Left cardiac atrium (tissue), 4 donors: ENCODE data around the gene OXTR. TPM values are rescaled to one million over a fixed set of nuclear protein-coding genes. Genes with fewer than 3 reads are reported as not detected.

ENCODE experiments used
- ATAC-seq, 2 donors: fragments of 200-7000 bp; cut with Tn5 transposase; one replicate each; pipeline ENCODE4 v1.9.1; 2020; ENCODE audit warnings: mild to moderate bottlenecking in 2 of 2, moderate library complexity in 2 of 2
- DNase-seq: peaks from one replicate; pipeline ENCODE4 v3.0.0-alpha.2; 2020
- intact Hi-C, 2 donors: fragments of 100-400 bp; cut with DNase I; formaldehyde crosslinking; loops; one replicate each; pipeline versions ENCODE4 v1.14.1 to v1.15.1; 2022 to 2023
- total RNA-seq, 2 donors: library from RNA; stranded (reverse); fragmentation: NEBNext Ultra II Directional; extraction: Animal tissue kit (Norgen Biotek cat#: 25700); gene quantifications; one replicate each; pipeline ENCODE4 v1.2.1, GENCODE V29; 2021
- donor health status: DM: no; HTN: yes; CAD: no.
- donor health status: DM: no; HTN: yes; CAD: no; lungs with severe emphysema.
- donor health status: DM: yes; HTN: yes; CAD: no.
- donor health status: Dilated cardiomyopathy.

Gene OXTR
- total RNA-seq, 2 donors from 2014 or later = 0.47 to 0.59 TPM

DNA sequence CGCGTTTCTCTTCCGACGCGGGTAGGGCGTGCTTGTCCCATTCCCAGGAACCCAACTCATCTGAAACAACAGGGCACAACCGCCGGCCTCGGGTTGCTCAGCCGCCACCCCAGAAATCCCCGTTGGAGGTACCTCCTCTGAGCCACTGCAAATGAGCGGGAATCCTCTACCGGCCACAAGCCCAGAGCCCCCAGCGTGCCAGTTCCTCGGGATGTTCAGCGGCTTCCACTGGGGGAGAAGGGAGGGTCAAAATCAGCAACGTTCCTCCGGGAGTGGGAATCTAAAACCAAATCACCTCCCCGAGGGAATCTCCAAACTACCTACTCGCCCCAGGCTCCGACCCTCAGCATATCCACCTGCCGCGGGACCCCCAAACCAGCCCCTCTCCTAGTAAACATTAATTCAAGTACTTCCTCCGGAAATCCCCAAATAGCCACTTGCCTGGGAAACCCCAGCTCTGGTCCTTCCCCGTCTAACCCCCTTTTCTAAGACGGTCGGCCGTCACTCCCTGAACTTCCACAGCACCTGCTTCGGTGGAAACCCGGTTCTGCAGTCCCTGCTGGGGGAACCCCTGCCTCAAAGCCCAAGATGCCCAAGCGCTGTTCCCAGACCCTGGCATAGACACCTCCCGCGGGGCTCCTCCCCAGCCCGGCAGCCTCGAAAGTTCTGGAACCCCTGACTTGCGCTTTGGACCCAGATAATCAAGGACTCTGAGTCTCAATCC, 887 bp downstream of the OXTR start:
- intact Hi-C loops = no loop called here
- no peak for ATAC-seq
- no peak for DNase-seq

GRCh38 chr3:8767667-8768363, 1.6 kb downstream of the OXTR start:
- ATAC-seq (peak in 1 of 2 donors; percentile 43), DNase-seq (no peak)
- intact Hi-C loops = no loop called here

DNA sequence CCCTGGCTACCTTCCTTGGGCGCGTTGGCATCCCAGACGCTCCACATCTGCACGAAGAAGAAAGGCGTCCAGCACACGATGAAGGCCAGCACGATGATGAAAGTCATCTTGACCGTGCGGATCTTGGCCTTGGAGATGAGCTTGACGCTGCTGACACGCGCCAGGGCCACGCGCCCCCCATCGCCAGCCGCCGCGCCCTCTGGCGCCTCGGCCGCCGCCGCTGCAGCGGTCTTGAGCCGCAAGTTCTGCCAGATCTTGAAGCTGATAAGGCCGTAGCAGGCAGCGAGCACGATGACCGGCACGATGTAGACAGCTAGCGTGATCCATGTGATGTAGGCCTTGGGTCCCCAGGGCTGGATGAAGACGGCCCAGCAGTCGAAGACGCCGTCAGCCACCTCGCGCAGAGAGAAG, 2.2 kb downstream of the OXTR start:
- intact Hi-C loops = no loop called here
- ATAC-seq = no peak
- no peak for DNase-seq

DNA sequence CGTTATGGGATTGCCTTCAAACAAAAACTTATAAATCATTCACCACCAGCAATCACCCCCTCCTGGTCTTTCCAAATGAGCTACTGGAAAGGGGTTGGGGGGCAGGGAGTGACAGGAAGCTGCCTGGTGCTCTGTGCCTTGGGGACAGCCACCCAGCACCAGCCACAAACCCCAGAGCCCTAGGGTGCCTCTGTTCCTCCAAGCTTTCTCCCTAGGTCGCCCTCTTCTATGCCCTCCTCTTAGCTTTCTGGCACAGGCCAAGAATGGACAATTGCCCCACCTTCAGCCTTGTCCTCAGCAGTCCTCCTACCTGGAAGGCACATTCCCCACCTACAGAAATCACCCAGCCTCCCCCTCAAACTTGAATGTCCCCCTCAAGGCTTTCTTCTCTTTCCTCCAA, 3.3 kb downstream of the OXTR start:
- ATAC-seq (no peak), DNase-seq (no peak)
- intact Hi-C loops = no loop called here

GRCh38 chr3:8765528-8765927, 3.9 kb downstream of the OXTR start:
- intact Hi-C loops = no loop called here
- DNase-seq (no peak), ATAC-seq (no peak)

- ATAC-seq = no peak
- intact Hi-C loops = no loop called here
- DNase-seq = no peak
These were observed 4.9 kb downstream of the OXTR start for GRCh38 chr3:8764528-8764927.

GRCh38 chr3:8762607-8763377, 6.6 kb downstream of the OXTR start:
- intact Hi-C loops = no loop called here
- ATAC-seq (peak in 1 of 2 donors; percentile 10), DNase-seq (no peak)

DNA sequence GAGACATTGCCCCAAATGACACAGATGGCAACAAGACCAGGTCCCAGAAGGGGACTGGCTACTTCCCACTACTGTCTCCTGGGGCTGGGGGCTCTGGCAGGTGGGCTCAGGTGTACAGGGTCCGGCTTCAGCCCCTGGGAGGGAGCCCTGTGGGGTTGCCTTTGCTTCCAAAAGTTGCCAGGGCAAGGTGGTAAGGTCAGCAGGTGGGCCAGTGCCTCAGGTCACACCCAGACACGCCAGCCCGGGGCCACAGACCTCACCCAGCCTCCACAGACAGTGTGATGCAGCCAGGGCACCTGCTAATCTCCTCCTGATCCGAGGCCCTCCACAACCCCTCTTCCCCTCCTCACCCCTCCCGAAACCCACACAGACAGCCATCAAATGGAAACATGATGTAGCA, 7.5 kb downstream of the OXTR start:
- intact Hi-C loops = no loop called here
- no peak for ATAC-seq
- DNase-seq = no peak

- DNase-seq (no peak), ATAC-seq (no peak)
- intact Hi-C loops = no loop called here
These were observed 8.9 kb downstream of the OXTR start for GRCh38 chr3:8760506-8760905.

- intact Hi-C loops = no loop called here
- ATAC-seq = no peak
- no peak for DNase-seq
These were observed 9.3 kb downstream of the OXTR start for GRCh38 chr3:8760091-8760490.

DNA sequence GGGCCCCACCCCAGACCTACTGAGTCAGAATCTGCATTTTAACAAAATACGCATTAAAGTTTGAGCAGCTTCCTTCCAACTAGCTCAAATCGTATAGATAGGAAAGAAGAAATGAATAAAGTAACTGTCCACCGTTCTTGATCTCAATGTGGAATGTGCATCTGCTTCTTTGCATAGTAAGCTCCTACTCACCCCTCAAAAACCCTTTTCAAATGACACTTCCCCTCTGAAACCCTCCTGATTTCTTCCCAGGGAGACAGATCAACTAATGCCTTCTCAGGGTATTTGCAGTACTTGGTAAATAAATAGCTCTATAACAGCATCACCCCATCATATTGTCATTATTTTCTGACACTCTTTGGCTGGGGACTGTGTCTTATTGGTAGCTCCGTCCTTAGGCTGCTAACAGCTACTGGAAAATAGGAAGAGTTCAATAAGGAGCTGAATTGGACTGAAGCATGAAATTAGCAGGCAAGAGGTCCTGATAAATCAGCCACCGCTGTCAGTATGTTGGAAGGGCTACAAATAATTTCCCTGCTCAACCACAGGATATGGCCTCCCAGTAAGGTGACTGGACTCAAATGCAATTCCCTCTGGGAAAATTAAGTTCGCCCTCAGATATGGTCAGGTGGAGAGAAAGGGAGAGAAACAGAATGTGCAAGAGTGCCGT, 10.2 kb downstream of the OXTR start:
- intact Hi-C loops = no loop called here
- ATAC-seq = no peak
- no peak for DNase-seq

GRCh38 chr3:8757551-8758518, 11.6 kb downstream of the OXTR start:
- intact Hi-C loops = no loop called here
- ATAC-seq = no peak
- DNase-seq = no peak

DNA sequence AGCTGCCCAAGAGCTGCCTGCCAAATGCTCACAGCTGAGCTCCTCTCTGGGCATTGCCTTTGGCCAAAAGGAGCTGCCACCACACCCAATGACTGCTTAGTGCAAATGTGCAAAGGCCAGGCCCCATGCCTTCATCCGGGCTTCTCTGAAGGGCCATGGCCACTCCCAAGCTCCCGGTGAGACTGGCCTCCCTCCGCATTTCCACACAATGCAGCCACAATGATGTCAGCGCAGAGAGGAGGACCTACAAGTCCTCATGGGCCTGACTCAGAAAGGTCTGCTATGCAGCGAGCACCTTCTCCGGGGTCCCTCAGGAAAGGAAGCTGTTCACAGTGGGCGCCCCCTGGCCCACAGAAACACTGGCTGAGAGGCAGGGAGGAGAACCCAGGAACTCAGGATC, 12.7 kb downstream of the OXTR start:
- ATAC-seq = no peak
- intact Hi-C loops = no loop called here
- no peak for DNase-seq

GRCh38 chr3:8755564-8756237, 13.7 kb downstream of the OXTR start:
- intact Hi-C loops = no loop called here
- peak in 1 of 2 donors; percentile 8 for ATAC-seq

DNA sequence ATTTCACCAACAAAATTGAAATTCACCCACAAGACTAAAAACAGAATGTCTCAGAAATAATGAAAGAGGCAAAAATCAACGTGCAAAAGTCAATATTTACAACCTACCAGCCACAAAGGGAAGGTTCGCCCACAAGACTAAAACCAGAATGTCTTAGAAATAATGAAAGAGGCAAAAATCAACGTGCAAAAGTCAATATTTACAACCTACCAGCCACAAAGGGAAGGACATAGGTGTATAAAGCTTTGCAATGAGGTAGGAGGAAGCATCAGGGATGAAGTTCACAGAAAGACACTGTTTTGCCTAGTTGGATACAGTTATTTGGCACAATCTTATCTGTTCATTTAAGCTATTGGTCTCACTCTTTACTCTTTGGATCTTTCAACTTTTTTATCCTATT, 14.3 kb downstream of the OXTR start:
- intact Hi-C loops = no loop called here
- no peak for DNase-seq

More at GRCh38 chr3:8755564-8756237, 13.7 kb downstream of the OXTR start:
- DNase-seq = no peak

DNA sequence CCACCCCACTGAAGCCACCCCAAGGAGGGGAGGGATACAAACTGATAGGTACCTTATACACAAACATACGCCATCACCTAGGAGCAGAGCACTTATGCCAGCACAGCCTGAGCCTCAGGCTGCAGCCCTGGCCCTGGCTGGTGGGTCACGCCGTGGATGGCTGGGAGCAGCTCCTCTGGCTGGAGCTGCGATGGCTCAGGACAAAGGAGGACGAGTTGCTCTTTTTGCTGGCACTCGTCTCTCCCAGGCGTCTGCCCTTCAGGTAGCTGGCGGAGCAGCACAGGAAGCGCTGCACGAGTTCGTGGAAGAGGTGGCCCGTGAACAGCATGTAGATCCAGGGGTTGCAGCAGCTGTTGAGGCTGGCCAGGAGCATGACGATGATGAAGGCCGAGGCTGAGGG, 16.6 kb downstream of the OXTR start:
- no peak for ATAC-seq
- intact Hi-C loops = no loop called here
- no peak for DNase-seq

More for the DNA sequence above, 14.3 kb downstream of the OXTR start:
- no peak for ATAC-seq

DNA sequence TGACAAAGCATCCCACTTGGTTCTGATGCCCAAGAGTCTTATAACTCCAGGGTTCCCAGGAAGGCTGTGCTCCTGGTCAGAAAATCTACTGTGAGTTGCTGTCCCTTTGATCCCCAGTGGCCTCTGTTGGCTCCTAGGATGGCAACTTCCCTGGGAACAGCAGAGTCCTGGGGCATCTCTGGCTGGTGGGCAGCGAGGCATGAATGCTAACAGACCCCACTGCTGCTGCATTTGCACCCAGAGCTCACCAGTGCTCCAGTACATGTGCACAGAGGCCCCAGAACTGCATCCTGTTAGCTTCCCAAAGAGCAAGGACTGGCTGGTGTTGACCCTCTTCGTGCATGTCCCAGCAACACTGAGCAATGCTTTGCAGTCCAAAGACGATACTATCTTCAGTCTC, 20.1 kb downstream of the OXTR start:
- ATAC-seq = no peak
- no peak for DNase-seq
- intact Hi-C loops = no loop called here

DNA sequence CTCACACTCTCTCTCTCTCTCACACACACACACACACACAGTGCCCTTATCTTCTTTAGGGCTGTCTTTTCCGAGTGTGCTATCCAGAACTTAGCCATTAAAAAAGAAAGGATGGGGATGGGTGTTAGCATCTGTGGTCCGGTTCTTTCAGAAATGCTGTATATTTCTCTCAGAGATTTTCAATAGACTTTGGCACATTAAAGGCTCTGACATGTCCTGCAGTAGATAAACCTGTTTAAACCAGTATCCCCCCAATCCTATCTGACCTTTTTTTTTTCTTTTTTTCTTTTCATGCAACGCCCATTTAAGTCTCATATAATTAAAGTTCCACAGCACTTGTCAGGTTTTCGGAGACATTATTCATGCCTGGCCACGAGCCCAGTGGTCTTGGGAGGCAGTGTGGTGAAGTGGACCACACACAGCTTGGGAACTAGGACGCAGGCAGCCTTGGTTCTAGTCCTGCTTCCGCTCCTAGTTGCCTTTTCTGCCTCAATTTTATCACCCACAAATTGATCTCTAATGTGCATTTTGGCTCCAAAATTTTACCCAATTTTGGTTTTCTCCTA, 22.6 kb downstream of the OXTR start:
- DNase-seq (no peak), ATAC-seq (no peak)
- intact Hi-C loops = no loop called here
